Mesodermal cell (in vitro differentiated cells): ENCODE measurements around the gene CLASP1.
A peak's percentile ranks its signal among the peaks of the same experiment; 100 is the strongest.
"Not testable (repeated sequence)": the region's sequence is repeated elsewhere in the genome, so short reads cannot be mapped to it uniquely, and the experiment has no call there.

Source experiments
- H3K27ac ChIP-seq: 2 replicates; pipeline ENCODE4 v1.7.0; 2013; ENCODE audit warnings: mild to moderate bottlenecking, low read depth, low read length, moderate library complexity; ENCODE audit not compliant: severe bottlenecking
- H3K36me3 ChIP-seq: 2 replicates; pipeline ENCODE4 v1.7.1; 2013; ENCODE audit warnings: mild to moderate bottlenecking, low read length, moderate library complexity; ENCODE audit not compliant: control insufficient read depth, insufficient read depth
- H3K4me1 ChIP-seq: one replicate; pipeline ENCODE4 v1.7.1; 2013; ENCODE audit warnings: mild to moderate bottlenecking, low read length; ENCODE audit not compliant: insufficient read depth, control insufficient read depth, poor library complexity, severe bottlenecking
- H3K4me3 ChIP-seq: 2 replicates; pipeline ENCODE4 v1.7.0; 2013; ENCODE audit warnings: low read length, control low read depth, mild to moderate bottlenecking; ENCODE audit not compliant: insufficient read depth, poor library complexity, severe bottlenecking; ENCODE audit errors: extremely low read depth
- H3K9me3 ChIP-seq: 2 replicates; pipeline ENCODE4 v1.7.1; 2013; ENCODE audit warnings: mild to moderate bottlenecking, low read length, moderate library complexity; ENCODE audit not compliant: control insufficient read depth
- WGBS, 2 experiments: methylation state at CpG; one replicate each; pipeline ENCODE4 v1.1.5; 2013; ENCODE audit warnings: missing lambda C conversion rate in 2 of 2; ENCODE audit not compliant: insufficient coverage in 2 of 2; 5-methylcytosine and 5-hydroxymethylcytosine counted together

The CLASP1 gene

GRCh38 chr2:121321476-121321875 lies 327.8 kb downstream of the CLASP1 start:
- WGBS, 2 experiments, result 86 to 92% methylated on average over 3 to 6 of the region's 8 CpGs
- H3K36me3 ChIP-seq, result no peaks in the 10 kb centered on the region
- no peaks in the 10 kb centered on the region for H3K9me3 ChIP-seq
- no peak overlapping the region for H3K27ac ChIP-seq
- no peak overlapping the region for H3K4me3 ChIP-seq
- peaks cover 3% of the 10 kb centered on the region for H3K4me1 ChIP-seq

GRCh38 chr2:121319941-121320340 lies 329.3 kb downstream of the CLASP1 start:
- 73 to 94% methylated on average over 1 to 2 of the region's 3 CpGs for WGBS, 2 experiments
- no peak overlapping the region for H3K27ac ChIP-seq
- no peaks in the 10 kb centered on the region for H3K9me3 ChIP-seq
- peaks cover 3% of the 10 kb centered on the region for H3K4me1 ChIP-seq
- no peaks in the 10 kb centered on the region for H3K36me3 ChIP-seq
- no peak overlapping the region for H3K4me3 ChIP-seq

GRCh38 chr2:121316986-121317385 lies 332.3 kb downstream of the CLASP1 start:
- 86 to 87% methylated on average over 4 to 6 of the region's 7 CpGs for WGBS, 2 experiments
- Histone ChIP-seq H3K4me3 (no peak overlapping the region), H3K27ac (no peak overlapping the region), H3K4me1 (no peaks in the 10 kb centered on the region), H3K9me3 (no peaks in the 10 kb centered on the region), H3K36me3 (no peaks in the 10 kb centered on the region)

GRCh38 chr2:121313701-121314100 lies 335.6 kb downstream of the CLASP1 start:
- not testable (repeated sequence) for H3K36me3 ChIP-seq, H3K4me3 ChIP-seq, H3K4me1 ChIP-seq, H3K27ac ChIP-seq, H3K9me3 ChIP-seq
- 86 to 92% methylated on average over 9 to 11 of the region's 15 CpGs for WGBS, 2 experiments

- H3K36me3 ChIP-seq, result no peaks in the 10 kb centered on the region
- no peak overlapping the region for H3K4me3 ChIP-seq
- no peaks in the 10 kb centered on the region for H3K9me3 ChIP-seq
- H3K27ac ChIP-seq, result peak overlapping the region; percentile 89
- H3K4me1 ChIP-seq, result no peaks in the 10 kb centered on the region
- 29% methylated on average over 1 of the region's 3 CpGs; no CpG with 5 or more reads in 1 of the 2 experiments for WGBS, 2 experiments
Measured at GRCh38 chr2:121309801-121310200, 339.5 kb downstream of the CLASP1 start.

- Histone ChIP-seq H3K4me1 (no peaks in the 10 kb centered on the region), H3K36me3 (no peaks in the 10 kb centered on the region), H3K4me3 (no peak overlapping the region), H3K27ac (peak overlapping the region; percentile 89), H3K9me3 (no peaks in the 10 kb centered on the region)
Measured at GRCh38 chr2:121309323-121309722, 339.9 kb downstream of the CLASP1 start.

GRCh38 chr2:121307048-121307447 lies 342.2 kb downstream of the CLASP1 start:
- Histone ChIP-seq H3K36me3 (no peaks in the 10 kb centered on the region), H3K9me3 (no peaks in the 10 kb centered on the region), H3K4me1 (no peaks in the 10 kb centered on the region), H3K4me3 (no peak overlapping the region), H3K27ac (no peak overlapping the region)
- WGBS, 2 experiments, result 84 to 100% methylated on average over 1 to 2 of the region's 2 CpGs

GRCh38 chr2:121304941-121305340 lies 344.3 kb downstream of the CLASP1 start:
- no peak overlapping the region for H3K27ac ChIP-seq
- no peaks in the 10 kb centered on the region for H3K9me3 ChIP-seq
- H3K4me1 ChIP-seq, result no peaks in the 10 kb centered on the region
- no peaks in the 10 kb centered on the region for H3K36me3 ChIP-seq
- no peak overlapping the region for H3K4me3 ChIP-seq
- WGBS, 2 experiments, result 71 to 75% methylated on average over 1 of the region's 2 CpGs

- Histone ChIP-seq H3K4me1 (no peaks in the 10 kb centered on the region), H3K4me3 (no peak overlapping the region), H3K9me3 (no peaks in the 10 kb centered on the region), H3K27ac (no peak overlapping the region), H3K36me3 (no peaks in the 10 kb centered on the region)
- WGBS, 2 experiments, result 89% methylated on average over 2 of the region's 2 CpGs
Measured at GRCh38 chr2:121303531-121304263, 345.6 kb downstream of the CLASP1 start.

GRCh38 chr2:121301190-121301589 lies 348.1 kb downstream of the CLASP1 start:
- H3K4me3 ChIP-seq, H3K4me1 ChIP-seq, H3K27ac ChIP-seq, H3K9me3 ChIP-seq, H3K36me3 ChIP-seq: not testable (repeated sequence)

GRCh38 chr2:121298476-121298875 lies 350.8 kb downstream of the CLASP1 start:
- no peak overlapping the region for H3K27ac ChIP-seq
- H3K4me1 ChIP-seq, result no peaks in the 10 kb centered on the region
- WGBS, 2 experiments, result 91 to 93% methylated on average over 11 to 12 of the region's 12 CpGs
- H3K4me3 ChIP-seq, result no peak overlapping the region
- H3K36me3 ChIP-seq, result no peaks in the 10 kb centered on the region
- H3K9me3 ChIP-seq, result no peaks in the 10 kb centered on the region
